ENCODE data around the gene GEMIN2.
"Not testable (repeated sequence)": the region's sequence is repeated elsewhere in the genome, so short reads cannot be mapped to it uniquely, and the experiment has no call there.

GEMIN2 gene

DNA sequence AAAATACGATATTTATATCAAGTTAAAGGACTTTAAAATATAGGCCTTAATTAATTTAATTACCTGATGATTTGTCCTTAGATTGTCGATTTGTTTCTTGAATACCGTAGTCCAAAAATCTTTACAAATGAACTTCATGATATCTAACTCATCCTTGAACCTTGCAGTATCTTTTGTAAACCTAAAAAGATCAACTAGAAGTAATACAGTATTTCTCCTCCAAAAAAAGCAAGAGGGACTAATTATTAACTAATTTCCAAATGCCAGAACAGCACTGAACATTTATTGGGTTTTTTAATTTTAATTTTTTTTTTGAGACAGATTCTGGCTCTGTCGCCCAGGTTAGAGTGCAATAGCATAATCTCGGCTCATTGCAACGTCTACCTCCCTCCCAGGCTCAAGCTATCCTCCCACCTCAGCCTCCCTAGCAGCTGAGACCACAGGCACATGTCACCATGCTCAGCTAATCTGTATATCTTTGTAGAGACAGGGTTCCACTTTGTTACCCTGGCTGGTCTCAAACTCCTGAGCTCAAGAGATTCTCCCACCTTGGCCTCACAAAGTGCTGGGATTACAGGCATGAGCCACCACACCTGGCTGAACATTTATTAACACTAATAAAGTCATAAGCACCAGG, 44.2 kb downstream of the GEMIN2 start:
- no peak overlapping the region for H3K4me3 ChIP-seq (ENCODE audit: low read depth, low read length)
- H3K27me3 ChIP-seq (ENCODE audit: insufficient read depth, low read depth, severe bottlenecking) = no peaks in the 10 kb centered on the region
- no peak for DNase-seq
- TF ChIP-seq, protein P1, sequence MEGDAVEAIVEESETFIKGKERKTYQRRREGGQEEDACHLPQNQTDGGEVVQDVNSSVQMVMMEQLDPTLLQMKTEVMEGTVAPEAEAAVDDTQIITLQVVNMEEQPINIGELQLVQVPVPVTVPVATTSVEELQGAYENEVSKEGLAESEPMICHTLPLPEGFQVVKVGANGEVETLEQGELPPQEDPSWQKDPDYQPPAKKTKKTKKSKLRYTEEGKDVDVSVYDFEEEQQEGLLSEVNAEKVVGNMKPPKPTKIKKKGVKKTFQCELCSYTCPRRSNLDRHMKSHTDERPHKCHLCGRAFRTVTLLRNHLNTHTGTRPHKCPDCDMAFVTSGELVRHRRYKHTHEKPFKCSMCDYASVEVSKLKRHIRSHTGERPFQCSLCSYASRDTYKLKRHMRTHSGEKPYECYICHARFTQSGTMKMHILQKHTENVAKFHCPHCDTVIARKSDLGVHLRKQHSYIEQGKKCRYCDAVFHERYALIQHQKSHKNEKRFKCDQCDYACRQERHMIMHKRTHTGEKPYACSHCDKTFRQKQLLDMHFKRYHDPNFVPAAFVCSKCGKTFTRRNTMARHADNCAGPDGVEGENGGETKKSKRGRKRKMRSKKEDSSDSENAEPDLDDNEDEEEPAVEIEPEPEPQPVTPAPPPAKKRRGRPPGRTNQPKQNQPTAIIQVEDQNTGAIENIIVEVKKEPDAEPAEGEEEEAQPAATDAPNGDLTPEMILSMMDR (IDR thresholded peaks at IDR 0.05; ENCODE audit: low read depth, low read length) = no peak
- no peaks in the 10 kb centered on the region for H3K9me3 ChIP-seq (ENCODE audit: severe bottlenecking)
- peaks cover 34% of the 10 kb centered on the region for H3K36me3 ChIP-seq
- H3K27ac ChIP-seq = no peak overlapping the region

DNA sequence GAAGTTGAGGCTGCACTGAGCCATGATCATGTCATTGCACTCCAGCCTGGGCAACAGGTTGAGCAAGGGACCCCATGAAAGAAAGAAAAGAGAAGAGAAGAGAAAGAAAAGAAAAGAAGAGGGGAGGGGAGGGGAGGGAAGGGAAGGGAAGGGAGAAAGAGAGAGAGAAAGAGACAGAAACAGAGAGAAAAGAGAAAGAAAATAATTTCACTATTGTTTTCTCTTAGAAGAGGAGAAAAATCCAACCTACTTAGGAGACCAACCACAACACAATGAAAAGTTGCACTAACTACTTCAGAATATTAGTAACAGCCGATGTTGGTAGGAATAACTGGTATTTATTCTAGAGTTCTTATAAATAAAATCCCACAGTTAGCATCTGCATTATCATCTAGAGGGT, 46.4 kb downstream of the GEMIN2 start:
- DNase-seq = no peak
- Histone ChIP-seq H3K4me3 (ENCODE audit: low read depth, low read length) (no peak overlapping the region), H3K27ac (no peak overlapping the region), H3K9me3 (ENCODE audit: severe bottlenecking) (no peaks in the 10 kb centered on the region), H3K27me3 (ENCODE audit: insufficient read depth, low read depth, severe bottlenecking) (no peaks in the 10 kb centered on the region), H3K36me3 (peaks cover 31% of the 10 kb centered on the region)
- TF ChIP-seq, protein P1 (IDR thresholded peaks at IDR 0.05; ENCODE audit: low read depth, low read length) = no peak

DNA sequence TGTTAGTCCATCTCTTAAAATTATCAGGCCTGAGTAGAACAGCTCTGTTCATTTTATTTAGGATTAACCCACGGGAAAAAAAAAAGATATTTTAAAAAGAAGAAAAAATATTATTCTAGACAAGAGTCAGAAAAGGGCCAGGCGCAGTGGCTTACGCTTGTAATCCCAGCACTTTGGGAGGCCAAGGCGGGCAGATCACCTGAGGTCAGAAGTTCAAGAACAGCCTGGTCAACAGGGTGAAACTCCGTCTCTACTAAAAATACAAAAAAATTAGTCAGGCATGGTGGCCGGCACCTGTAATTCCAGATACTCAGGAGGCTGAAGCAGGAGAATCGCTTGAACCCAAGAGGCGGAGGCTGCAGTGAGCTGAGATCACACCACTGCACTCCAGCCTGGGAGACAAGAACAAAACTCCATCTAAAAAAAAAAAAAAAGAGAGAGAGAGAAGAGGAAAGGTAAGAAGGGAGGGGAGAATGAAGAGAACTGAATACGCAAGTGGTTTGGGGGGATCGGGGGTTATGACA, 53.7 kb downstream of the GEMIN2 start:
- H3K4me3 ChIP-seq (ENCODE audit: low read depth, low read length); DNase-seq; H3K27ac ChIP-seq; H3K36me3 ChIP-seq; H3K9me3 ChIP-seq (ENCODE audit: severe bottlenecking); H3K27me3 ChIP-seq (ENCODE audit: insufficient read depth, low read depth, severe bottlenecking): not testable (repeated sequence)

DNA sequence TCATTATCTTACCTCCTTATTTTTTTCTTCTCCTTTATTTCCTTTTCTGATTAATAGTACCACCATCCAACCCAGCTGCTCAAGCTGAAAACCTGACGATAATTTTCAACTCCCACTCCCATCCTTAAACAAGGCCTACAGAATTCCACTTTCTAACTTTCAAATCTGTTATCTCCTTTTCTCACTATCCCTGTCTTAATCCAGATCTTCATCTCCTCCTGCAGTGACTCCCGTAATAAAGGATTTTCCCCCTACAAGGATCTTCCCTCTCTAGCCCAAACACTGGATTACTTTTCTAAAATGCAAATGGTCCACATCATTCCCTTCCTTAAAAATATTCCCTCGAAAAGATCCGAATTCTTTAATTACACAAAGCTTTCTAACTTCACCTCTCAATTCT, 54.5 kb downstream of the GEMIN2 start:
- no peaks in the 10 kb centered on the region for H3K27me3 ChIP-seq (ENCODE audit: insufficient read depth, low read depth, severe bottlenecking)
- no peak overlapping the region for H3K27ac ChIP-seq
- no peaks in the 10 kb centered on the region for H3K9me3 ChIP-seq (ENCODE audit: severe bottlenecking)
- TF ChIP-seq, protein P1 (IDR thresholded peaks at IDR 0.05; ENCODE audit: low read depth, low read length) = no peak
- H3K36me3 ChIP-seq = peaks cover 6% of the 10 kb centered on the region
- H3K4me3 ChIP-seq (ENCODE audit: low read depth, low read length) = no peak overlapping the region
- DNase-seq = no peak

DNA sequence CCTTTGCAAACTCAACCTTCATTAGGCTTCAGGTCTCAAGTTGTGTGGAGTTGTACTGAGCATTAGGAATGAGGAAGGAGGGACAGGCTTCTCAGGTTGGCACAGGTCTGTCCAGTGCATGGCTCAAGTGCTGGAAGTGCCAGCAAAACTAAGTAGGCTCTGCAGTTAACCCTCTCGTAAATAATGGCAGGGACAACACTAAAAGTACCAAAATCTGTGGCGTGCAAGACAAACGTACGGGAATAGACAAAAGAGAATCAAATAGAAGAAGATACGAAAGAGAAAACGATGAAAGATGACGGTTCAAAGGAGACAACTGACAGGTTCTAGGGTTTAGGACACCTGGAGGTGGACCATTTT, 55.4 kb downstream of the GEMIN2 start:
- Histone ChIP-seq H3K27ac (peak overlapping the region; percentile 91), H3K27me3 (ENCODE audit: insufficient read depth, low read depth, severe bottlenecking) (no peaks in the 10 kb centered on the region), H3K4me3 (ENCODE audit: low read depth, low read length) (peak overlapping the region; percentile 92), H3K36me3 (peaks cover 4% of the 10 kb centered on the region), H3K9me3 (ENCODE audit: severe bottlenecking) (no peaks in the 10 kb centered on the region)
- no peak for DNase-seq
- TF ChIP-seq, protein P1 (IDR thresholded peaks at IDR 0.05; ENCODE audit: low read depth, low read length) = no peak

DNA sequence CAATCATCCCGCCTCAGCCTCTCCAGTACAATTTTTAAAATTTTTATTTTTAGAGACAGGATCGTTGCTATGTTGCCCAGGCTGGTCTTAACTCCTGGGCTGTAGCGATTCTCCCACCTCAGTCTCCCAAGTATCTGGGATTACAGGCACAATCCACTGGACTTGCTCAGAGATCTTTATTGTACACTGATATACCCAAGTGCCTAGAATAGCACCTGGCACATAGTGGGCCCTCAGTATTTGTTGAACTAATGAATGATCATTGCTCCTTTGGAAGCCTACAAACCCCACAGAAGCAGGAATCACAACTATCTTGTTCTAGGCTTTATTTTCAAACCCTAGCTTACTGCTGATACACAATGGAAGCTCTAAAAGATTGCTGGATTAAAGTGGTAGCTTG, 59.1 kb downstream of the GEMIN2 start:
- H3K27ac ChIP-seq = no peak overlapping the region
- TF ChIP-seq, protein P1 (IDR thresholded peaks at IDR 0.05; ENCODE audit: low read depth, low read length) = no peak
- no peak for DNase-seq
- H3K9me3 ChIP-seq (ENCODE audit: severe bottlenecking) = no peaks in the 10 kb centered on the region
- H3K4me3 ChIP-seq (ENCODE audit: low read depth, low read length) = no peak overlapping the region
- H3K27me3 ChIP-seq (ENCODE audit: insufficient read depth, low read depth, severe bottlenecking) = no peaks in the 10 kb centered on the region
- peaks cover 31% of the 10 kb centered on the region for H3K36me3 ChIP-seq
